GM19395 (cell line): ENCODE results near the gene ITGB6.

Source experiments
- ATAC-seq: cut with Tn5 transposase; IDR thresholded peaks from one replicate; pipeline ENCODE4 v1.9.1; 2021; ENCODE audit warnings: mild to moderate bottlenecking, moderate library complexity; ENCODE audit not compliant: unreplicated experiment

Gene ITGB6

DNA sequence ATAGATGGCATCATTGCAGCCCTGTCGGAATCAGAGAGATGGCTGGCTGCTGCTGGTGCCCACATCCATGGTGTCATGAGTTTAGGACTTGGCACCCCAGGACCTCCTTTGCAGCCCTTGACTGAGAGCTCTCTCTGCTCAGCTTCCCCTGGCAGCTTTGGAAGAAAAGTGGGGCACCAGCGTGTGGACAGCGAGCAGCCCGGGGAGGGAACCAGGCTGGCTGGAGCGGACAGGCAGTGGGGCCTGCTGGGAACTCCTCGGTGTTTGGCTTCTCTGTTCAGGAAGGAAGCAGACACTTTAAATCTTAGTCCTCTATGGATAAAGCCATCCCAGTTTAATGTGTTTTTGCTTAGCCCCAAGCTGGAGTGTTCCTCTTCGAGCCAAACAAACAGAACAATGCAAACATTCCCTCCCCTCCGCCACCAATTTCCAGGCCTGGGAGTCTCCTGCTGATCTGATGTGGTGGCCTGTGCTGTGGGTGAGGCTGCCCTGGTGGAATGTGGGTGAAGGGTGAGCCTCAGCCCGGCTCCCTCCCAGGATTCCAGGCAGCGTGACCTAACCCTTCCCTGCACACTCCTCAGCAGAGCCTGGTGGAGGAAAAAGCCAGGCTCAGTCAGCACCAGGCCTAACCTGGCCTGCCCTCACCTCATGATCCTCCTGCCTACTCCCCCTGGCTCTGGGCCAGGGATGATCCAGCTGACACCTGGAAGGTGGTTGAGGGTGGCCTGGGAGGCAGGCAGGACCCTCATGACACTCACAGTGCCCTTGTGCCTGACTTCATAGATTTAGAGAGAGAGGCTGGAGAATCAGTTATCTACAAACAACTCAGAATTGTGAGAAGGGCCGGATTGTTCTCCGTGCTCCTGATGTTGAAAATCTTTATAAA is 21.6 kb upstream of the ITGB6 start:
- ATAC-seq: no peak

DNA sequence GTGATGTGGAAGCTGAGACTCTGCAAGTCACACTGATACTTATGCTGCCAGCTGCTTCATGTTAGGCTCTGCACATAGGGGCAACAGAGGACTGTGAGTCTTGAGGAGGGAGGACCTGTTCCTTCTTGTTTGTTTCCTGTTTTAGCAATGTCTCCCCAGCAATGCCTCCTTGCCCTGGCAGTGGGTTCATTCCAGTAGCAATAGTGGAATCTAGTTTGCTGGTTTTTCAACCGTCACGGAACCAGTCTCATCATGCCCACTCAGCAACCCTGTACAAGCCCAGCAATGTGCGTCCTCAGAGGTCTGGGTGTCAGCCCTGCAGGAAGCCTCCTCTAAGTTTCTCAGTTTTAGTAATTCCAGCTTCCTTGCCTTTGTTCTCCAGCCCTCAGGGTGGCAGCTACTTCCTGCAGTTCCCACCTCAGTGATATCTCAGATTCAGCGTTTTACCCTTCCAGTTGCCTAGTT is 20.5 kb upstream of the ITGB6 start:
- no peak for ATAC-seq

DNA sequence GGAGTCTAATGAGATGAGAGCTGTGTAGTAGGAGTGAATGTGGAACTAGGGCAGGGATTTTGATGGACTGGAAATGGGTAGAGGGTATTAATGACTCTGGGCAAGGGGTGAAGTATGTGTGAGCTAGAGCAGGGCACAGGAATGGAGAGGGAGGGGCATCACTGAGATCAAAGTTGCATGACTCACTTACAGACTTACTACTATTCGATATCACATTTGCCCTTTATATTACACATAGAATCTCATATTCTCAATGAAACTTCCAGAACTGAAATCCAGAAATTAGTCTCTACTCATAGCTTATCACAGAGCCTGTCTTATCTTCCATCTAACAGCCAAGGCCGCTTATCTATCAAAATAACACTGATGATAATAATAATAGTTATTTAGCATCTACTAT is 20.0 kb upstream of the ITGB6 start:
- no peak for ATAC-seq

GRCh38 chr2:160214461-160215445 is 14.7 kb upstream of the ITGB6 start:
- ATAC-seq: no peak

- ATAC-seq: no peak
Measured at GRCh38 chr2:160213511-160213910, 13.4 kb upstream of the ITGB6 start.

DNA sequence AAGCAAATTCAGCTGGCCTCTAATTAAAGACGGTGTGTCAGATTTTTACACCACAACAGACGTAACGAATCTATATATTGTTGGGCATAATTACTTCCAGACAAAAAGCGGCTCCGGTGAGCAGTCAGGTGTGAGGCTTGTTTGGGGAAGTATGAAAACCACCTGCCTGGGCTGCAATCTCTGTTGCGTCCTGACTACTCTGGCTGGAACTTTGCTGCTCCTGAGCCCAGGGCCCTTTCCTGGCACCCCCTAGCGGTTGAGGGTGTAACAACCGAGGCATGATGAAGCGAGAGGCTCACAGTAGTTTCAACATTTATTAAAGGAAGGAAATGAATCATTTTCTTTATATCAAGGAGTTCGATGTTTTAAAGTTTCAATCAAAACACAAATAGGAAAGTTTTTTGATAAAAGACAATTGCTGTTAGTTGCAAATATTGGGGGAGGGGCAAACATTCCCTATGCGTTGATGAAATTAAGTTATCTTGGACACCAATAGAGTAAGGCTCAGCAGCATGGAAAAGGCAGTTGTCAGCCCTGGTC is 10.6 kb upstream of the ITGB6 start:
- peak; percentile 94 for ATAC-seq

DNA sequence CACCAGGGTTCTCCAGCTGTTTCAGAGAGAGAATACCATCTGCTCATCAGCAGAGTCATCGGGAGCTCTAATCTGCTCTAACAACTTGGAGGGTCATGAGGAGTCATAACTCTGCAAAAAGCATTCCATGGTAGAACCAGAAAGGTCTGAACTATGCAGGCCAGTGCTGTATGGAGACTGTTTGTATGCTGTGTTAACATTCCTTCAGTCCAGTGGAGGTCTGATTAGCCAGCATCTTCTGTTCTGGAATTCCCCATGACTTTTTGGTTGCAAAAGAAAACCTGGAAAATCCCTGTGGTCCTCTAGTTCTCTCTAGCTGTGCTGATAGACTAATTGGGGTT is 9.4 kb upstream of the ITGB6 start:
- ATAC-seq: no peak

GRCh38 chr2:160208655-160209515 is 8.8 kb upstream of the ITGB6 start:
- ATAC-seq: no peak

- ATAC-seq: no peak
Measured at GRCh38 chr2:160207804-160208654, 8.0 kb upstream of the ITGB6 start.

DNA sequence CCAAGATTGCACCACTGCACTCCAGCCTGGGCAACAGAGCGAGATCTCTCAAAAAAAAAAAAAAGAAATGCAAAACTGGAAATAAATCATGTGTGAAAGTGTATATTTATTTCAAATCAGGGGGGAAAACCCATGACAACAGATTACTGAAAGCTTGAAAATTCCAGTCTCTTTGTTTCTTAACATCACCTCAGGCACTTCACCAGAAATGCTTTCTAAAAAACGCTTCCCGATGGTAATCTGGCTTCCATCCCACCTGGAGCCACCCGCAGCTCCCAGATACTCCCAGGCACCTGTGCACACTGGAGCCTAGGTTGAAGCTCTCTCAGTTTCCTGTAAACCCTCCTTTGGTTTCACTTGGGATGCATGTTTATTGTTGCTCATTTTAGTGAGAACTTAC is 7.2 kb upstream of the ITGB6 start:
- ATAC-seq: no peak

DNA sequence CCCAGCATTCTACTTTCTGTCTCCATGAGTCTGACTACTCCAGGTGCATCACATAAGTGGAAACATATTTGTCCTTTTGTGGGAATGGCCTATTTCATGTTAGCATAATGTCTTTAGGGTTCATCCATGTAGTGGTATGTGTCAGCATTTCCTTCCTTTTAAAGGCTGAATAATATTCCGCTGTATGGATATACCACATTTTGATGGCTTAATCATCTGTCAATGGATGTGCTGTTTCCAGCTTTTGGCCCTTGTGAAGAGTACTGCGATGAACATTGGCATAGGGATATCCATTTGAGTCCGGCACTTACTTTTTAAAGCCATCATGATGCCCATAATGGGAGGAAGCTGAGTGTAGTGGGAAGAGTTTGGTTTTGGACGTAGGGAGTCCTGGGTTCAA is 6.4 kb upstream of the ITGB6 start:
- no peak for ATAC-seq

- no peak for ATAC-seq
Measured at GRCh38 chr2:160205505-160205904, 5.4 kb upstream of the ITGB6 start.

GRCh38 chr2:160203422-160203821 is 3.4 kb upstream of the ITGB6 start:
- no peak for ATAC-seq

GRCh38 chr2:160203007-160203406 is 2.9 kb upstream of the ITGB6 start:
- ATAC-seq: no peak

DNA sequence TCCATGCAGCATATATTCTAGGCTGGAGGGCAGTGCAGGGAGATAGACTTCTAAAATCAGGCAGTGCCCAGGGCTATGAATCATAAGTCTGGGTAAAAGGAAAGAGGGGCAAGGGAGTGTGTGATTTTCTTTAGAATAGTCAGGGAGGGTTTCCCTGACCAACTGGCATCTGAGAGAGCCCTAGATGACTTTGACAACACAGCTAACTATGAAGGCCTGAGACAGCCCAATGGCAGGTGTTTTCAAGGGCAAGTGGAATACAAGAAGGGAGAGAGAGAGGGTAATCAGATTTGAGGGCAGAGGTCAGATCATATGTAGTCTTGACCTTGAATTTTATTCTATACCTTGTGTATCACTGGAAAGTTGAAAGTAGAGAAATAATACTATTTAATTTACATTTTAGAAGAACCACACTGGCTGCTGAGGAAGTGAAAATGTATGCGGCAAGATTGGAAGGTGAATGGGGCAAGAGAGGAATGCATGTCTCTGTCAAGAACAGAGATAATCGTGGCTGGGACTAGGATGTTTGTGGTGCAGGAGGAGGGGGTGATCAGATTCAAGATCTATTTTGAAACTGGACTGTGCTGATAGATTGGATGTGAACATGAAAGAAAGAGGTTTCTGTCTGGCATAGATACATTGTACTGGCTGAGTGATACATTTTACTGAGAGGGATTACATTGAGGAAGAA is 1.9 kb upstream of the ITGB6 start:
- ATAC-seq: no peak

DNA sequence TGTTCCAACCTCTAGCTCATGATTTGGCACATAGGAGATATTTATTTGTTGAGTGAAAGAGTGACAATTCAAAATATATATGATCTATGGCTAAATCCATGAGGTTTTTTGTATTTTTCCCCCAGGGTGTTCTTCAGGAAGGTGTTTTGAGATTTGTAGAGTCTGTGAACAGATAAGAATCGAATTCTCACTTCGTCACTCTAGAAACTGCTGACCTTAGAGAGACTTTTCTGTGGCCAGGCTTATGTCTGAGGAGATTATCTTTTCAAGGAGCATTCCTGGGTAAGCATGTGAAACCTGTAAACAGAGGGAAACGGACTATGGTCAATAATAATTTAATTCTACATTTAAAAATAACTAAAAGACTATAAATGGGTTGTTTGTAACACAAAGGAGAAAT is 849 bp upstream of the ITGB6 start:
- no peak for ATAC-seq

- no peak for ATAC-seq
Measured at GRCh38 chr2:160199053-160199452, 1.0 kb downstream of the ITGB6 start.

DNA sequence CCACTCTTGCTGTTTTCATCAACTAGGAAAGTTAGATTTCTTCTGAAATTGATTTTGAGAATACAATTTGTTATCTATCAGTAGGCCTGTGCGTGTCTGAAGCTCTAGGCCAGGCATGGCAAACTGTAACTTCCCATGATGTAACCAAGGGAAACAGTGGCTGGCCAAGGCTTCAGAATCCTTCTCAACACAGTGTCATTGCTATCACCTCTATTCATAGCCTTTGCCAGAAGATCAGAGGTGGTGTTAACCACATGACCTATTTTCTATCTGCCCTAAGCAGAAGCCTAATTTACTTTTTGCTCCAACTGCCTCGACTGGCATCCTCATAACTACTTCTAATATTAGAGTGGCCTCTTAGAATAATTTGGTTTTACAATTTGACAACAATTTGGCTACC is 2.5 kb downstream of the ITGB6 start:
- no peak for ATAC-seq

DNA sequence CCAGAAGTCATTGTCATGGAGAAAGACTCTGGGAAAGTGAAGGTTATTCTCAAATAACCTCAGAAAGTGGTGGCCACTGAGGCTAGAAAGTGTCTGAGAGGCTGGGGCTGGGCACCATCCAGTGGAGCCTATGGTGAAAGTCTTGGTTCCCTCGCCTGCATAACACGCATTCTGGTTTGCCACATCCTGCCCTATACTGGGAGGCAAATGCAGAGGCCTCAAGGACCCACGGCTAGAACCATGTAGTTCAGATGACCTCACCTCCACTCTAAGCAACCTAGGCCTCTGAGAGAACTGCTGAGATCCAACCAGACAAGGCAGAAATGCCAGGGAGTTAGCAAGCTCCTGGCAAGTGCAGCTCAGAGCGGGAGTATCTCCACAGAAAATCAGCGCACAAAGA is 5.1 kb downstream of the ITGB6 start:
- no peak for ATAC-seq
